Measurements from ENCODE around the gene TNFRSF13B. TPM values are rescaled to one million over a fixed set of nuclear protein-coding genes. Genes with fewer than 3 reads are reported as not detected.
A peak's percentile ranks its signal among the peaks of the same experiment; 100 is the strongest.

Gene TNFRSF13B
- total and polyA plus RNA-seq, 12 donors = not detected

- no peaks in the 10 kb centered on the region for H3K9me3 ChIP-seq
- H3K4me3 ChIP-seq = no peak overlapping the region
- H3K36me3 ChIP-seq = no peaks in the 10 kb centered on the region
- H3K27me3 ChIP-seq = no peaks in the 10 kb centered on the region
- no peak overlapping the region for H3K27ac ChIP-seq
- TF ChIP-seq CTCF (IDR thresholded peaks at IDR 0.05) = no peak
- H3K4me1 ChIP-seq = no peaks in the 10 kb centered on the region
- WGBS, 2 donors = 88 to 96% methylated on average over 11 of the region's 11 CpGs
- ATAC-seq (peak in 2 of 8 donors; percentile 29 to 41), DNase-seq (no peak)
- intact Hi-C loops (cut with DNase I) = no loop called here
These were observed 38.4 kb downstream of the TNFRSF13B start for GRCh38 chr17:16933317-16934132.

- TF ChIP-seq CTCF (IDR thresholded peaks at IDR 0.05) = no peak
- H3K36me3 ChIP-seq = no peaks in the 10 kb centered on the region
- H3K4me3 ChIP-seq = no peak overlapping the region
- no peaks in the 10 kb centered on the region for H3K9me3 ChIP-seq
- WGBS, 2 donors = 85 to 87% methylated on average over 6 of the region's 6 CpGs
- H3K27me3 ChIP-seq = no peaks in the 10 kb centered on the region
- ATAC-seq (no peak), DNase-seq (no peak)
- H3K27ac ChIP-seq = no peak overlapping the region
- H3K4me1 ChIP-seq = no peaks in the 10 kb centered on the region
- intact Hi-C loops (cut with DNase I) = no loop called here
These were observed 39.3 kb downstream of the TNFRSF13B start for GRCh38 chr17:16932611-16933010.

- ATAC-seq = no peak
- no peaks in the 10 kb centered on the region for H3K36me3 ChIP-seq
- DNase-seq = no peak
- H3K27ac ChIP-seq = no peak overlapping the region
- H3K4me3 ChIP-seq = no peak overlapping the region
- TF ChIP-seq CTCF (IDR thresholded peaks at IDR 0.05) = no peak
- no peaks in the 10 kb centered on the region for H3K9me3 ChIP-seq
- intact Hi-C loops (cut with DNase I) = no loop called here
- no peaks in the 10 kb centered on the region for H3K27me3 ChIP-seq
- no peaks in the 10 kb centered on the region for H3K4me1 ChIP-seq
- WGBS, 2 donors = 81 to 82% methylated on average over 8 of the region's 8 CpGs
These were observed 39.8 kb downstream of the TNFRSF13B start for GRCh38 chr17:16932156-16932555.

GRCh38 chr17:16931318-16932060 lies 40.4 kb downstream of the TNFRSF13B start:
- intact Hi-C loops (cut with DNase I) = no loop called here

More at GRCh38 chr17:16931318-16932060, 40.4 kb downstream of the TNFRSF13B start:
- no peaks in the 10 kb centered on the region for H3K36me3 ChIP-seq
- H3K27ac ChIP-seq = no peak overlapping the region
- H3K4me1 ChIP-seq = no peaks in the 10 kb centered on the region
- H3K4me3 ChIP-seq = no peak overlapping the region
- no peaks in the 10 kb centered on the region for H3K9me3 ChIP-seq
- no peak for TF ChIP-seq CTCF (IDR thresholded peaks at IDR 0.05)
- DNase-seq (no peak), ATAC-seq (no peak)
- 83% methylated on average over 9 of the region's 9 CpGs for WGBS, 2 donors
- no peaks in the 10 kb centered on the region for H3K27me3 ChIP-seq
